ENCODE results near the gene DNAJB11. TPM values are rescaled to one million over a fixed set of nuclear protein-coding genes. Genes with fewer than 3 reads are reported as not detected.

The DNAJB11 gene
- total RNA-seq (2021; ENCODE audit: unreplicated experiment) (87.9 TPM), Bru-seq, nascent RNA (percentile 92 among the genes with signal in this experiment), BruChase-seq, experiment 1, labeled RNA remaining after a 2-hour chase (percentile 89 among the genes with signal in this experiment), BruChase-seq, experiment 2, labeled RNA remaining after a 6-hour chase (percentile 91 among the genes with signal in this experiment)
- 81.7 TPM for polyA plus RNA-seq (2012; ENCODE audit: insufficient read length)
- long read RNA-seq, full-length matches to known transcripts = 178 of 188 reads
- long read RNA-seq, partial matches to known transcripts = 5 of 188 reads
- long read RNA-seq, other reads (novel, unspliced or antisense) = 5 of 188 reads

GRCh38 chr3:186570096-186570940 lies at the start of gene DNAJB11:
DNAJB11 (plus strand) TSS chr3:186570720; CDS start chr3:186570898, 178 bp downstream.
- Histone ChIP-seq H3K27ac (ENCODE audit: low read length) (peak within 1 kb of the TSS; percentile 85), H3K36me3 (ENCODE audit: control insufficient read depth, insufficient read depth, low read length) (peaks cover 38% of the 10 kb centered on the region), H3K27me3 (ENCODE audit: control insufficient read depth, insufficient read depth, low read length) (no peaks in the 10 kb centered on the region), H3K9me3 (ENCODE audit: control insufficient read depth, insufficient read depth, low read depth, low read length) (no peaks in the 10 kb centered on the region), H3K4me3 (ENCODE audit: low read depth in 2 of 2, low read length in 2 of 2) (peak within 1 kb of the TSS; percentile 87 to 94), H3K4me1 (ENCODE audit: control insufficient read depth, insufficient read depth, low read length) (peaks cover 15% of the 10 kb centered on the region)
- peak; percentile 93 for ATAC-seq
- no TSS peak for BruUV-seq (replicated peaks)
- ChIA-PET POLR2A (interaction anchor here (0.6 to 1.3 kb wide), 7 partner anchors 11 to 1619 kb away, joined by 3 to 10 read pairs (median 4); partner anchors contain the start of genes EIF4A2 and TRA2B), CTCF (interaction anchor here (0.9 to 1.2 kb wide), 3 partner anchors 30 to 47 kb away, joined by 3 to 4 read pairs (median 3); no protein-coding TSS in a partner anchor)
- intact Hi-C loops (cut with micrococcal nuclease; ENCODE audit: unreplicated experiment) (no loop called here), in situ Hi-C loops (cut with HindIII; ENCODE audit: low pct_unique_long_range_greater_than_20kb, low sequenced_read_pairs) (no loop called here)
- peak; percentile 98 for DNase-seq (ENCODE audit: low read depth, low spot score)
- TF ChIP-seq SIN3A (IDR thresholded peaks at IDR 0.05; ENCODE audit: borderline replicate concordance, insufficient read depth, low read depth, low read length) = 0 out of 2 replicates have a peak, but pooled peaks have one; percentile 66
- TF ChIP-seq TCF7L2 (IDR thresholded peaks at IDR 0.05; ENCODE audit: low read depth, low read length) = no peak
- TF ChIP-seq REST (IDR thresholded peaks at IDR 0.05; ENCODE audit: insufficient read depth in 1 of 2, low read depth in 2 of 2, low read length in 1 of 2) = peak in 1 of 2 experiments; percentile 22; a peak in 1 of 4 replicates
- TF ChIP-seq POLR2AphosphoS5 (IDR thresholded peaks at IDR 0.05; ENCODE audit: low read depth, low read length) = peak; percentile 83

- no peak overlapping the region for H3K4me3 ChIP-seq (ENCODE audit: low read depth in 2 of 2, low read length in 2 of 2)
- no peaks in the 10 kb centered on the region for H3K36me3 ChIP-seq (ENCODE audit: control insufficient read depth, insufficient read depth, low read length)
- TF ChIP-seq SIN3A (IDR thresholded peaks at IDR 0.05; ENCODE audit: borderline replicate concordance, insufficient read depth, low read depth, low read length) (no peak), TCF7L2 (IDR thresholded peaks at IDR 0.05; ENCODE audit: low read depth, low read length) (no peak), REST (IDR thresholded peaks at IDR 0.05; ENCODE audit: insufficient read depth in 1 of 2, low read depth in 2 of 2, low read length in 1 of 2) (no peak), POLR2AphosphoS5 (IDR thresholded peaks at IDR 0.05; ENCODE audit: low read depth, low read length) (no peak), CTCF (IDR thresholded peaks at IDR 0.05) (no peak)
- in situ Hi-C loops (cut with HindIII; ENCODE audit: low pct_unique_long_range_greater_than_20kb, low sequenced_read_pairs) (no loop called here), intact Hi-C loops (cut with micrococcal nuclease; ENCODE audit: unreplicated experiment) (no loop called here)
- DNase-seq (ENCODE audit: low read depth, low spot score) = no peak
- ChIA-PET POLR2A (no interaction called here), CTCF (no interaction called here)
- 0 out of 2 replicates have a peak, but pooled peaks have one; percentile 43 for ATAC-seq
- BruUV-seq (replicated peaks) = no TSS peak
- peaks cover 12% of the 10 kb centered on the region for H3K27me3 ChIP-seq (ENCODE audit: control insufficient read depth, insufficient read depth, low read length)
- H3K9me3 ChIP-seq (ENCODE audit: control insufficient read depth, insufficient read depth, low read depth, low read length) = no peaks in the 10 kb centered on the region
- H3K4me1 ChIP-seq (ENCODE audit: control insufficient read depth, insufficient read depth, low read length) = no peaks in the 10 kb centered on the region
- no peak overlapping the region for H3K27ac ChIP-seq (ENCODE audit: low read length)
These were observed 49.3 kb upstream of the DNAJB11 start for GRCh38 chr3:186520957-186521842.
